Mesodermal cell (in vitro differentiated cells): ENCODE results near the gene DUSP3.

Source experiments
- H3K27ac ChIP-seq: 2 replicates; pipeline ENCODE4 v1.7.0; 2013; ENCODE audit warnings: mild to moderate bottlenecking, low read depth, low read length, moderate library complexity; ENCODE audit not compliant: severe bottlenecking
- H3K36me3 ChIP-seq: 2 replicates; pipeline ENCODE4 v1.7.1; 2013; ENCODE audit warnings: mild to moderate bottlenecking, low read length, moderate library complexity; ENCODE audit not compliant: control insufficient read depth, insufficient read depth
- H3K4me1 ChIP-seq: one replicate; pipeline ENCODE4 v1.7.1; 2013; ENCODE audit warnings: mild to moderate bottlenecking, low read length; ENCODE audit not compliant: insufficient read depth, control insufficient read depth, poor library complexity, severe bottlenecking
- H3K4me3 ChIP-seq: 2 replicates; pipeline ENCODE4 v1.7.0; 2013; ENCODE audit warnings: low read length, control low read depth, mild to moderate bottlenecking; ENCODE audit not compliant: insufficient read depth, poor library complexity, severe bottlenecking; ENCODE audit errors: extremely low read depth
- H3K9me3 ChIP-seq: 2 replicates; pipeline ENCODE4 v1.7.1; 2013; ENCODE audit warnings: mild to moderate bottlenecking, low read length, moderate library complexity; ENCODE audit not compliant: control insufficient read depth
- WGBS, 2 experiments: methylation state at CpG; one replicate each; pipeline ENCODE4 v1.1.5; 2013; ENCODE audit warnings: missing lambda C conversion rate in 2 of 2; ENCODE audit not compliant: insufficient coverage in 2 of 2; 5-methylcytosine and 5-hydroxymethylcytosine counted together

Gene DUSP3

GRCh38 chr17:43733956-43734355 lies 44.8 kb downstream of the DUSP3 start:
- H3K9me3 ChIP-seq, result peaks cover 20% of the 10 kb centered on the region
- H3K36me3 ChIP-seq, result no peaks in the 10 kb centered on the region
- 100% methylated on average over 1 of the region's 1 CpG; no CpG with 5 or more reads in 1 of the 2 experiments for WGBS, 2 experiments
- H3K4me1 ChIP-seq, result peaks cover 21% of the 10 kb centered on the region
- no peak overlapping the region for H3K27ac ChIP-seq
- H3K4me3 ChIP-seq, result no peak overlapping the region

- H3K27ac ChIP-seq, result no peak overlapping the region
- WGBS, 2 experiments, result 91 to 100% methylated on average over 2 of the region's 2 CpGs
- H3K4me1 ChIP-seq, result peaks cover 21% of the 10 kb centered on the region
- peaks cover 20% of the 10 kb centered on the region for H3K9me3 ChIP-seq
- H3K4me3 ChIP-seq, result no peak overlapping the region
- no peaks in the 10 kb centered on the region for H3K36me3 ChIP-seq
Observed at GRCh38 chr17:43732958-43733357, 45.8 kb downstream of the DUSP3 start.

GRCh38 chr17:43728081-43728480 lies 50.7 kb downstream of the DUSP3 start:
- Histone ChIP-seq H3K9me3 (peaks cover 11% of the 10 kb centered on the region), H3K27ac (no peak overlapping the region)
- WGBS, 2 experiments, result 88 to 100% methylated on average over 3 to 4 of the region's 8 CpGs

GRCh38 chr17:43723697-43724359 lies 54.9 kb downstream of the DUSP3 start:
- Histone ChIP-seq H3K27ac (peak overlapping the region; percentile 51), H3K4me1 (peaks cover 36% of the 10 kb centered on the region), H3K9me3 (no peaks in the 10 kb centered on the region), H3K4me3 (no peak overlapping the region), H3K36me3 (no peaks in the 10 kb centered on the region)
- WGBS, 2 experiments, result 71 to 79% methylated on average over 4 to 5 of the region's 6 CpGs

More at GRCh38 chr17:43728081-43728480, 50.7 kb downstream of the DUSP3 start:
- Histone ChIP-seq H3K4me1 (peaks cover 20% of the 10 kb centered on the region), H3K4me3 (no peak overlapping the region), H3K36me3 (no peaks in the 10 kb centered on the region)

GRCh38 chr17:43722870-43723665 lies 55.7 kb downstream of the DUSP3 start:
- H3K27ac ChIP-seq, result peak overlapping the region; percentile 70
- no peaks in the 10 kb centered on the region for H3K36me3 ChIP-seq
- H3K9me3 ChIP-seq, result no peaks in the 10 kb centered on the region
- peaks cover 43% of the 10 kb centered on the region for H3K4me1 ChIP-seq
- 76 to 86% methylated on average over 3 to 7 of the region's 8 CpGs for WGBS, 2 experiments
- no peak overlapping the region for H3K4me3 ChIP-seq

GRCh38 chr17:43722269-43722619 lies 56.5 kb downstream of the DUSP3 start:
- peak overlapping the region; percentile 70 for H3K27ac ChIP-seq
- no peaks in the 10 kb centered on the region for H3K36me3 ChIP-seq
- 95 to 100% methylated on average over 2 of the region's 3 CpGs for WGBS, 2 experiments
- no peaks in the 10 kb centered on the region for H3K9me3 ChIP-seq
- peaks cover 48% of the 10 kb centered on the region for H3K4me1 ChIP-seq
- no peak overlapping the region for H3K4me3 ChIP-seq

GRCh38 chr17:43721537-43722268 lies 57.1 kb downstream of the DUSP3 start:
- 92 to 98% methylated on average over 4 of the region's 4 CpGs for WGBS, 2 experiments
- Histone ChIP-seq H3K36me3 (no peaks in the 10 kb centered on the region), H3K27ac (peak overlapping the region; percentile 70), H3K9me3 (no peaks in the 10 kb centered on the region), H3K4me1 (peaks cover 54% of the 10 kb centered on the region), H3K4me3 (no peak overlapping the region)

- Histone ChIP-seq H3K27ac (peak overlapping the region; percentile 83), H3K4me3 (peak overlapping the region; percentile 32), H3K4me1 (peaks cover 54% of the 10 kb centered on the region), H3K36me3 (no peaks in the 10 kb centered on the region), H3K9me3 (no peaks in the 10 kb centered on the region)
- WGBS, 2 experiments, result 3 to 9% methylated on average over 18 to 25 of the region's 64 CpGs
Observed at GRCh38 chr17:43720311-43721060, 58.3 kb downstream of the DUSP3 start.

- H3K4me1 ChIP-seq, result peaks cover 55% of the 10 kb centered on the region
- 80 to 90% methylated on average over 1 to 2 of the region's 3 CpGs for WGBS, 2 experiments
Observed at GRCh38 chr17:43719578-43719977, 59.2 kb downstream of the DUSP3 start.

GRCh38 chr17:43718544-43718943 lies 60.2 kb downstream of the DUSP3 start:
- H3K9me3 ChIP-seq, result no peaks in the 10 kb centered on the region
- no peaks in the 10 kb centered on the region for H3K36me3 ChIP-seq
- no peak overlapping the region for H3K4me3 ChIP-seq
- H3K27ac ChIP-seq, result peak overlapping the region; percentile 62
- H3K4me1 ChIP-seq, result peaks cover 55% of the 10 kb centered on the region
- 34 to 42% methylated on average over 5 of the region's 5 CpGs for WGBS, 2 experiments

More at GRCh38 chr17:43719578-43719977, 59.2 kb downstream of the DUSP3 start:
- Histone ChIP-seq H3K36me3 (no peaks in the 10 kb centered on the region), H3K9me3 (no peaks in the 10 kb centered on the region), H3K4me3 (no peak overlapping the region), H3K27ac (no peak overlapping the region)
